K562 (cell line): ENCODE results near the gene PRKAR2B. TPM values are rescaled to one million over a fixed set of nuclear protein-coding genes. Genes with fewer than 3 reads are reported as not detected.

Experiments
- ATAC-seq: fragments of 200-7000 bp; cut with Tn5 transposase; 3 replicates; pipeline ENCODE4 v1.9.1; 2020; ENCODE audit warnings: moderate library complexity
- BruUV-seq: library from RNA; stranded (reverse); fragments of 400-500 nt; replicated peaks from 2 replicates; lab custom pipeline; 2021; lab: Mats Ljungman, UMichigan
- CTCF ChIA-PET: fragments of 300-600 bp; formaldehyde crosslinking; extraction: SDS; loops from one replicate; lab custom pipeline; 2021; ENCODE audit warnings: low intra/inter-chr PET ratio; lab: Yijun Ruan, JAX
- POLR2A ChIA-PET: fragments of 300-600, 350-650 bp; sonication (Branson Sonifier 250); formaldehyde crosslinking; extraction: SDS; loops from one replicate; lab custom pipeline; 2021; ENCODE audit warnings: antibody characterized with exemption, inconsistent platforms; lab: Yijun Ruan, JAX
- DNase-seq, 4 experiments: peaks; one replicate each; pipeline versions ENCODE4 v3.0.0 to v3.0.0-alpha.2; 2011 to 2018; ENCODE audit warnings: low spot score in 3 of 4, mixed read lengths in 3 of 4; ENCODE audit errors: extremely low read depth in 1 of 4
- FAIRE-seq: peaks from 2 replicates; lab custom pipeline; 2011; peaks lifted over from hg19 to GRCh38; lab: Jason Lieb, UNC
- H2AFZ ChIP-seq: 2 replicates; pipeline ENCODE4 v1.6.0; 2011; ENCODE audit warnings: low read depth, low read length, control low read depth, inconsistent platforms
- H3K27ac ChIP-seq: fragments of 200-600 bp; 3 replicates; pipeline ENCODE4 v1.8.0; 2011; ENCODE audit warnings: low read depth, mild to moderate bottlenecking, control low read depth, inconsistent platforms, low read length, moderate library complexity, mixed read lengths; ENCODE audit errors: extremely low read depth
- H3K27me3 ChIP-seq, 2 experiments: fragments of 300-600 bp in 1 of 2; 2 replicates in 1 of 2; 3 replicates in 1 of 2; pipeline versions ENCODE4 v1.6.0 to v1.8.0; 2011; ENCODE audit warnings: inconsistent platforms in 2 of 2, low read length in 2 of 2, mild to moderate bottlenecking in 1 of 2, mixed read lengths in 1 of 2, moderate library complexity in 1 of 2; ENCODE audit not compliant: control insufficient read depth in 2 of 2, insufficient read depth in 2 of 2
- H3K36me3 ChIP-seq: fragments of 300-600 bp; 3 replicates; pipeline ENCODE4 v1.8.0; 2011; ENCODE audit warnings: mild to moderate bottlenecking, low read length, inconsistent platforms; ENCODE audit not compliant: control insufficient read depth, insufficient read depth
- H3K4me1 ChIP-seq, 2 experiments: fragments of 200-600 bp in 1 of 2; replicated peaks in 1 of 2; 2 replicates in 1 of 2; 3 replicates in 1 of 2; pipeline versions ENCODE4 v1.5.1 to v1.8.0; 2011; ENCODE audit warnings: inconsistent platforms in 2 of 2, low read length in 2 of 2, mild to moderate bottlenecking in 1 of 2, mixed read lengths in 1 of 2, moderate library complexity in 1 of 2; ENCODE audit not compliant: control insufficient read depth in 2 of 2, insufficient read depth in 2 of 2
- H3K4me2 ChIP-seq: 2 replicates; pipeline ENCODE4 v1.6.1; 2011; ENCODE audit warnings: low read length, control low read depth, inconsistent platforms, mixed read lengths; ENCODE audit not compliant: insufficient read depth
- H3K4me3 ChIP-seq: fragments of 200-600 bp; sonication (generic), shearing (Covaris generic); 2 replicates; pipeline ENCODE4 v1.5.1; 2016; ENCODE audit warnings: control low read depth, inconsistent platforms
- H3K79me2 ChIP-seq: fragments of 200-600 bp; 3 replicates; pipeline ENCODE4 v1.8.0; 2011; ENCODE audit warnings: low read length, inconsistent platforms; ENCODE audit not compliant: control insufficient read depth, insufficient read depth
- H3K9ac ChIP-seq, 2 experiments: 2 replicates each; pipeline versions ENCODE4 v1.6.0 to v1.6.1; 2011; ENCODE audit warnings: low read depth in 2 of 2, low read length in 2 of 2, control low read depth in 1 of 2, inconsistent platforms in 1 of 2, mild to moderate bottlenecking in 1 of 2, mixed read lengths in 1 of 2; ENCODE audit not compliant: insufficient read depth in 1 of 2
- H3K9me1 ChIP-seq: one replicate; pipeline ENCODE4 v1.6.0; 2011; ENCODE audit warnings: inconsistent platforms, mild to moderate bottlenecking, low read length, moderate library complexity; ENCODE audit not compliant: control insufficient read depth, insufficient read depth
- H3K9me3 ChIP-seq: replicated peaks from 2 replicates; pipeline ENCODE4 v1.5.1; 2011; ENCODE audit warnings: low read depth, low read length, inconsistent platforms; ENCODE audit not compliant: control insufficient read depth, insufficient read depth
- H4K20me1 ChIP-seq: replicated peaks from 2 replicates; pipeline ENCODE4 v1.6.1; 2011; ENCODE audit warnings: low read length, inconsistent platforms, mixed read lengths; ENCODE audit not compliant: control insufficient read depth, insufficient read depth
- BDP1 ChIP-seq: IDR thresholded peaks from 3 replicates; pipeline ENCODE4 v1.6.1; 2011; ENCODE audit not compliant: insufficient read length, insufficient read depth
- DIDO1 ChIP-seq: fragments of 450-650 bp; IDR thresholded peaks from 2 replicates; pipeline ENCODE4 v1.6.1; 2016; ENCODE audit warnings: low read depth, missing biosample characterization, missing genetic modification characterization
- ERF ChIP-seq: fragments of 450-650 bp; formaldehyde crosslinking; IDR thresholded peaks from 2 replicates; pipeline ENCODE4 v1.4.0; 2020; ENCODE audit warnings: mild to moderate bottlenecking, mixed read lengths
- HDAC6 ChIP-seq: IDR thresholded peaks from 2 replicates; pipeline ENCODE4 v1.6.1; 2012; ENCODE audit warnings: low read depth, mild to moderate bottlenecking, control low read depth, inconsistent platforms, low read length, moderate library complexity
- JUN ChIP-seq, 2 experiments: sonication (generic) in 1 of 2; formaldehyde crosslinking in 1 of 2; IDR thresholded peaks; 2 replicates each; pipeline versions ENCODE4 v1.6.1 to v1.8.0; 2012 to 2022; ENCODE audit warnings: borderline replicate concordance in 2 of 2, mild to moderate bottlenecking in 2 of 2, improper control_type of control experiment in 1 of 2, low read depth in 1 of 2, low read length in 1 of 2, missing genetic modification reagents in 1 of 2
- MIER1 ChIP-seq: fragments of 450-650 bp; IDR thresholded peaks from 2 replicates; pipeline ENCODE4 v1.6.1; 2016; ENCODE audit warnings: antibody characterized with exemption, mild to moderate bottlenecking, low read depth
- MYC ChIP-seq, 2 experiments: fragments of 250-450 bp in 1 of 2; sonication (Bioruptor Pico) in 1 of 2; IDR thresholded peaks; 2 replicates each; pipeline versions ENCODE4 v1.5.1 to v1.6.1; 2012 to 2021; ENCODE audit warnings: low read depth in 2 of 2, borderline replicate concordance in 1 of 2, improper control_type of control experiment in 1 of 2, low read length in 1 of 2, mild to moderate bottlenecking in 1 of 2, moderate library complexity in 1 of 2
- NELFE ChIP-seq: IDR thresholded peaks from 2 replicates; pipeline ENCODE4 v1.6.1; 2011; ENCODE audit warnings: mild to moderate bottlenecking; ENCODE audit not compliant: insufficient read depth, insufficient read length
- SOX6 ChIP-seq: fragments of 450-650 bp; IDR thresholded peaks from 2 replicates; pipeline ENCODE4 v1.6.1; 2014; ENCODE audit warnings: mild to moderate bottlenecking
- TFAM ChIP-seq: fragments of 250-450 bp; sonication (Bioruptor Pico); conservative IDR thresholded peaks from 2 replicates; pipeline ENCODE4 v1.5.0; 2021; ENCODE audit warnings: mild to moderate bottlenecking, moderate library complexity
- ZNF197 ChIP-seq: fragments of 200-800 bp; sonication (Bioruptor generic); IDR thresholded peaks from 2 replicates; pipeline ENCODE4 v1.6.1; 2016; ENCODE audit warnings: low read depth, missing genetic modification characterization, missing compliant biosample characterization
- ZNF551 ChIP-seq: fragments of 250-450 bp; sonication (Bioruptor Pico); IDR thresholded peaks from 2 replicates; pipeline ENCODE4 v1.5.0; 2021; ENCODE audit warnings: mild to moderate bottlenecking, moderate library complexity
- ZNF76 ChIP-seq: fragments of 250-450 bp; sonication (Bioruptor Pico); IDR thresholded peaks from 2 replicates; pipeline ENCODE4 v1.4.0; 2020; ENCODE audit warnings: mild to moderate bottlenecking, moderate library complexity, borderline replicate concordance
- WGBS: fragments of 100-300 bp; shearing (Covaris generic); methylation state at CpG from one replicate; pipeline ENCODE4 v1.1.6; 2016; ENCODE audit warnings: low coverage, mixed read lengths; ENCODE audit not compliant: insufficient coverage; ENCODE audit errors: missing lambda C conversion rate; 5-methylcytosine and 5-hydroxymethylcytosine counted together
- in situ Hi-C: fragments of 300-500 bp; cut with MboI; formaldehyde crosslinking; loops from 4 replicates; pipeline ENCODE4 v1.15.0; 2018; ENCODE audit warnings: inconsistent platforms, mixed read lengths
- intact Hi-C: fragments of 100-400 bp; cut with micrococcal nuclease; formaldehyde crosslinking; loops from 2 replicates; pipeline ENCODE4 v1.14.2; 2022
- polyA plus RNA-seq, 8 experiments: library from polyadenylated mRNA; depleted of rRNA in 4 of 8; stranded (reverse) in 5 of 8; unstranded in 3 of 8; fragments of >200 nt; fragmentation: Nextera tagmentation in 2 of 8; fragmentation: Illumina TruSeq in 1 of 8; extraction: Ambion mirVana in 2 of 8; extraction: Trizol in 1 of 8; gene quantifications; 2 replicates each; pipeline versions ENCODE4 v1.2.1 to v1.2.3, GENCODE V29; 2011 to 2014; ENCODE audit warnings: inconsistent platforms in 1 of 8, missing spikeins in 1 of 8
- total RNA-seq, 7 experiments: library from RNA; depleted of rRNA in 6 of 7; stranded (reverse); fragments of >200 nt in 6 of 7; fragmentation: Illumina TruSeq in 2 of 7; extraction: Trizol in 2 of 7; gene quantifications; 2 replicates each; pipeline versions ENCODE4 v1.2.1 to v1.2.3, GENCODE V29; 2011 to 2021; ENCODE audit warnings: low replicate concordance in 1 of 7
- TF ChIP-seq, protein P1 (sequence below): sonication (generic); formaldehyde crosslinking; IDR thresholded peaks from 2 replicates; pipeline ENCODE4 v1.8.0; 2022; ENCODE audit warnings: mild to moderate bottlenecking, low read depth, missing genetic modification reagents
- TF ChIP-seq, protein P2 (sequence below): fragments of 450-650 bp; IDR thresholded peaks from 2 replicates; pipeline ENCODE4 v1.6.1; 2016; ENCODE audit warnings: borderline replicate concordance
- TF ChIP-seq, protein P3 (sequence below): fragments of 250-450 bp; sonication (Bioruptor Pico); IDR thresholded peaks from 2 replicates; pipeline ENCODE4 v1.5.0; 2021; ENCODE audit warnings: mild to moderate bottlenecking, borderline replicate concordance

The PRKAR2B gene
- total and polyA plus RNA-seq, 9 of the 15 experiments (the other 6 are each of a cell fraction or from before 2014, with no cell fraction given) = 59.0 to 173 (median 129) TPM

GRCh38 chr7:107206136-107206535 lies 161.6 kb downstream of the PRKAR2B start:
- intact Hi-C loops = loop anchor here (5.0 kb wide), 1 partner anchor 176 kb away; no protein-coding TSS in a partner anchor

More at GRCh38 chr7:107206136-107206535, 161.6 kb downstream of the PRKAR2B start:
- CTCF ChIA-PET = no interaction called here
- Histone ChIP-seq H3K27me3 (no peaks in the 10 kb centered on the region), H3K4me1 (peaks cover 4 to 9% of the 10 kb centered on the region in 2 experiments; a peak in 2 of 5 replicates), H3K9me3 (no peaks in the 10 kb centered on the region), H2AFZ (no peak overlapping the region), H3K4me2 (no peak overlapping the region), H4K20me1 (no peaks in the 10 kb centered on the region), H3K4me3 (no peak overlapping the region), H3K79me2 (no peaks in the 10 kb centered on the region), H3K9ac (no peak overlapping the region), H3K36me3 (peaks cover 76% of the 10 kb centered on the region), H3K27ac (no peak overlapping the region), H3K9me1 (no peaks in the 10 kb centered on the region)
- POLR2A ChIA-PET = interaction anchor here (0.8 to 1.4 kb wide), 3 partner anchors 10 to 12 kb away, joined by 3 to 5 read pairs (median 3); no protein-coding TSS in a partner anchor
- TF ChIP-seq TFAM (CRISPR knock-in tag) (no peak), DIDO1 (tag) (no peak), ERF (no peak), MYC (IDR thresholded peaks at IDR 0.05; ENCODE audit: low read depth, low read length) (no peak), MYC (CRISPR knock-in tag; IDR thresholded peaks at IDR 0.05; ENCODE audit: borderline replicate concordance, low read depth) (no peak), ZNF197 (no peak), ZNF551 (no peak), SOX6 (no peak), HDAC6 (no peak), NELFE (no peak), JUN (IDR thresholded peaks at IDR 0.05; ENCODE audit: borderline replicate concordance, low read depth, low read length) (no peak), JUN (CRISPR knock-in tag; IDR thresholded peaks at IDR 0.05; ENCODE audit: borderline replicate concordance) (no peak), MIER1 (no peak), ZNF76 (no peak), BDP1 (no peak)
- TF ChIP-seq, protein P1, sequence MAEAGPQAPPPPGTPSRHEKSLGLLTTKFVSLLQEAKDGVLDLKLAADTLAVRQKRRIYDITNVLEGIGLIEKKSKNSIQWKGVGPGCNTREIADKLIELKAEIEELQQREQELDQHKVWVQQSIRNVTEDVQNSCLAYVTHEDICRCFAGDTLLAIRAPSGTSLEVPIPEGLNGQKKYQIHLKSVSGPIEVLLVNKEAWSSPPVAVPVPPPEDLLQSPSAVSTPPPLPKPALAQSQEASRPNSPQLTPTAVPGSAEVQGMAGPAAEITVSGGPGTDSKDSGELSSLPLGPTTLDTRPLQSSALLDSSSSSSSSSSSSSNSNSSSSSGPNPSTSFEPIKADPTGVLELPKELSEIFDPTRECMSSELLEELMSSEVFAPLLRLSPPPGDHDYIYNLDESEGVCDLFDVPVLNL (CRISPR knock-in tag) = no peak
- TF ChIP-seq, protein P2, sequence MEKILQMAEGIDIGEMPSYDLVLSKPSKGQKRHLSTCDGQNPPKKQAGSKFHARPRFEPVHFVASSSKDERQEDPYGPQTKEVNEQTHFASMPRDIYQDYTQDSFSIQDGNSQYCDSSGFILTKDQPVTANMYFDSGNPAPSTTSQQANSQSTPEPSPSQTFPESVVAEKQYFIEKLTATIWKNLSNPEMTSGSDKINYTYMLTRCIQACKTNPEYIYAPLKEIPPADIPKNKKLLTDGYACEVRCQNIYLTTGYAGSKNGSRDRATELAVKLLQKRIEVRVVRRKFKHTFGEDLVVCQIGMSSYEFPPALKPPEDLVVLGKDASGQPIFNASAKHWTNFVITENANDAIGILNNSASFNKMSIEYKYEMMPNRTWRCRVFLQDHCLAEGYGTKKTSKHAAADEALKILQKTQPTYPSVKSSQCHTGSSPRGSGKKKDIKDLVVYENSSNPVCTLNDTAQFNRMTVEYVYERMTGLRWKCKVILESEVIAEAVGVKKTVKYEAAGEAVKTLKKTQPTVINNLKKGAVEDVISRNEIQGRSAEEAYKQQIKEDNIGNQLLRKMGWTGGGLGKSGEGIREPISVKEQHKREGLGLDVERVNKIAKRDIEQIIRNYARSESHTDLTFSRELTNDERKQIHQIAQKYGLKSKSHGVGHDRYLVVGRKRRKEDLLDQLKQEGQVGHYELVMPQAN = no peak
- TF ChIP-seq, protein P3, sequence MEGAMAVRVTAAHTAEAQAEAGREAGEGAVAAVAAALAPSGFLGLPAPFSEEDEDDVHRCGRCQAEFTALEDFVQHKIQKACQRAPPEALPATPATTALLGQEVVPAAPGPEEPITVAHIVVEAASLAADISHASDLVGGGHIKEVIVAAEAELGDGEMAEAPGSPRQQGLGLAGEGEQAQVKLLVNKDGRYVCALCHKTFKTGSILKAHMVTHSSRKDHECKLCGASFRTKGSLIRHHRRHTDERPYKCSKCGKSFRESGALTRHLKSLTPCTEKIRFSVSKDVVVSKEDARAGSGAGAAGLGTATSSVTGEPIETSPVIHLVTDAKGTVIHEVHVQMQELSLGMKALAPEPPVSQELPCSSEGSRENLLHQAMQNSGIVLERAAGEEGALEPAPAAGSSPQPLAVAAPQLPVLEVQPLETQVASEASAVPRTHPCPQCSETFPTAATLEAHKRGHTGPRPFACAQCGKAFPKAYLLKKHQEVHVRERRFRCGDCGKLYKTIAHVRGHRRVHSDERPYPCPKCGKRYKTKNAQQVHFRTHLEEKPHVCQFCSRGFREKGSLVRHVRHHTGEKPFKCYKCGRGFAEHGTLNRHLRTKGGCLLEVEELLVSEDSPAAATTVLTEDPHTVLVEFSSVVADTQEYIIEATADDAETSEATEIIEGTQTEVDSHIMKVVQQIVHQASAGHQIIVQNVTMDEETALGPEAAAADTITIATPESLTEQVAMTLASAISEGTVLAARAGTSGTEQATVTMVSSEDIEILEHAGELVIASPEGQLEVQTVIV (CRISPR knock-in tag) = no peak
- no peak for DNase-seq
- in situ Hi-C loops = loop anchor here (25.0 kb wide), 1 partner anchor 931 kb away; the partner anchor contains the start of gene LAMB4
- BruUV-seq = no TSS peak
- FAIRE-seq = no peak
- ATAC-seq = no peak
- 90% methylated on average over 6 of the region's 6 CpGs for WGBS
